ENCODE results near the gene FRY. TPM values are rescaled to one million over a fixed set of nuclear protein-coding genes. Genes with fewer than 3 reads are reported as not detected.

Gene FRY
- total and polyA plus RNA-seq, 11 donors: 21.6 to 237 (median 165) TPM

DNA sequence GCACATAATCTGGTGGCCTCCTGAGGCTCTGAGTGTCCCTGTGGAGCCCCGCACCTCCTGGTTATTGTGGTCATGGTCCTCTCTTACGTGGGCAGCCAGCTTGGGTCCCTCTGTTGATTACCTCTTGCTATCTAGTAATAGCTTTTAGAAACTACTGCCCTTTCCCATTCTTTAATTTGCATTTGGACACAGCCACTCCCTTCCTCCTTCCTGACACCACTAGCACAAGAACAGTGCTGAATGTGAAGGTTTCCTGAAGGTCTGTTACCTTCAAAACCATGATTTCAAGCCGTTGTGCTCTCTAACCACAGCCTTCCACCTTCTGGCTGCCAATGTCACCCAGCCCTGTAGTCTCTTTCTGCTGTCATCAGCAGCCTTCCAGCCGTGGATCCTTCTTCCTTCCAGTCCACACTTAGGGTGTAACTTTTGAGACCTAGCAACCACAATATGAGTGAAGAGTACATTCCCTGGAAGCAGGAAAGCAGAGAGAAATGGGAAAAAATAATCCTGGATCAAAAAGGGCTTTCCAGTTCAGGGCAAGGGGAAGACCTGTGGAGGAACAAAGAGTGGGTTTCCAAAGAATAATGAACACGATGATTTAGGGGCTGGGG is 130.9 kb downstream of the FRY start:
- Histone ChIP-seq H3K4me1 (peaks cover 0 to 80% (median 35%) of the 10 kb centered on the region in 12 donors), H3K4me3 (no peak overlapping the region), H3K27me3 (no peaks in the 10 kb centered on the region), H3K9me3 (no peaks in the 10 kb centered on the region), H3K36me3 (peaks cover 0 to 28% (median under 1%) of the 10 kb centered on the region in 9 donors), H3K27ac (peak overlapping the region in 10 of 12 donors; percentile 18 to 86 (median 66))
- intact Hi-C loops (cut with DNase I): loop anchor here in 2 of 10 donors (10.0 kb wide), 2 partner anchors 128 to 248 kb away; partner anchors contain the start of gene FRY (in 1 of the 2)
- 61 to 68% (median 65%) methylated on average over 5 of the region's 5 CpGs for WGBS, 4 donors
- DNase-seq (no peak), ATAC-seq (no peak)
- TF ChIP-seq POLR2A (IDR thresholded peaks at IDR 0.05) (no peak), CTCF (IDR thresholded peaks at IDR 0.05) (no peak)

GRCh38 chr13:32164622-32165268 is 133.2 kb downstream of the FRY start:
- intact Hi-C loops (cut with DNase I): loop anchor here in 3 of 10 donors (5.0 to 10.0 kb wide), 3 partner anchors 38 to 250 kb away; partner anchors contain the start of gene FRY (in 1 of the 3)
- H3K27me3 ChIP-seq: no peaks in the 10 kb centered on the region
- WGBS, 4 donors: 70 to 76% (median 74%) methylated on average over 4 of the region's 4 CpGs

DNA sequence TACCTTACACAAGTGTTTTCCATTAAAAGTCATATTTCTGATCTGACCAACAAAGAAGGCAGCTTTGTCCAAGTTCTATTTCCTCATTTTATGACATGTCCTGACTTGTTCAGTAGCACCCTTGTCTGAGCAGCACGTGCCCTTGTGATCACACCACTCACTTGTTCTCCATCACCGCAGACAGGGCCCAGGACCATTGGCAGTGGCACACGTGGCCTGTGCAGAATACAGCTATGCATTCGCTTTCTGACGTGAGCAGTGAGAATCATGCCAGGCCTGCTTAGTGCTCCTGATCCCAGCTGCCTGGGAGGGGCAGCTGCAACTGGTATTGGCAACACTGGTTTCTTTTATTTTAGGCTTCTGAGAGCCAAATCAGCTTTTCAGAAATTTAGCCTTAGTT is 134.2 kb downstream of the FRY start:
- ATAC-seq (peak; percentile 75 to 92 (median 88)), DNase-seq (peak; percentile 64 to 89 (median 74))
- H3K27me3 ChIP-seq: no peaks in the 10 kb centered on the region
- H3K4me1 ChIP-seq: peaks cover 0 to 79% (median 29%) of the 10 kb centered on the region in 12 donors
- H3K27ac ChIP-seq: peak overlapping the region in 11 of 12 donors; percentile 1 to 72 (median 58)
- H3K36me3 ChIP-seq: peaks cover 0 to 29% (median under 1%) of the 10 kb centered on the region in 9 donors
- no peak overlapping the region for H3K4me3 ChIP-seq
- WGBS, 4 donors: 46 to 65% (median 54%) methylated on average over 5 of the region's 5 CpGs
- TF ChIP-seq POLR2A (IDR thresholded peaks at IDR 0.05) (no peak), CTCF (IDR thresholded peaks at IDR 0.05) (no peak)
- intact Hi-C loops (cut with DNase I): loop anchor here in 3 of 10 donors (5.0 to 10.0 kb wide), 3 partner anchors 37 to 251 kb away; partner anchors contain the start of gene FRY (in 1 of the 3)
- no peaks in the 10 kb centered on the region for H3K9me3 ChIP-seq

More at GRCh38 chr13:32164622-32165268, 133.2 kb downstream of the FRY start:
- DNase-seq (peak in 1 of 5 donors; percentile 28), ATAC-seq (peak in 3 of 4 donors; percentile 21 to 51 (median 46))
- Histone ChIP-seq H3K27ac (peak overlapping the region in 11 of 12 donors; percentile 21 to 86 (median 63)), H3K4me3 (no peak overlapping the region), H3K9me3 (no peaks in the 10 kb centered on the region), H3K4me1 (peaks cover 0 to 83% (median 35%) of the 10 kb centered on the region in 12 donors), H3K36me3 (peaks cover 0 to 25% (median 0%) of the 10 kb centered on the region in 9 donors)
- peak; percentile 20 to 61 (median 37) for TF ChIP-seq CTCF (IDR thresholded peaks at IDR 0.05)
- no peak for TF ChIP-seq POLR2A (IDR thresholded peaks at IDR 0.05)

DNA sequence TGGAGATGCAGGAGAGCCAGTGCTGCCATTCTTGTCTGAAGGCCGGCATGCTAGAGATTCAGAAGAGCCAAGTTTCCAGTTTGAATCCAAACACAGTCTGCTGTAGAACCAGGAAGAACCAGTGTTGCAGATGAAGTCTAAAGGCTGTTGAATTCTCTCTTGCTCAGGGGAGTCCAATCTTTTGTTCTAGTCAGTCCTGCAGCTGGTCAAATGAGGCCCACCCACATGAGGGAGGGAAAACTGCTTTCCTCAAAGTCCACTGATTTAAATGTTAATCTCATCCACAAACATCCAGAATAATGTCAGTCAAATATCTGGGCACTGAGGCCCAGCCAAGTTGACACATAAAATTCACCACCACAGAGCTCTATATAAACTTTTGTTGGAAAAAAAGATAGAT is 136.6 kb downstream of the FRY start:
- DNase-seq (no peak), ATAC-seq (no peak)
- Histone ChIP-seq H3K27me3 (no peaks in the 10 kb centered on the region), H3K36me3 (peaks cover 0 to 32% (median 8%) of the 10 kb centered on the region in 9 donors), H3K9me3 (no peaks in the 10 kb centered on the region), H3K27ac (peak overlapping the region in 7 of 12 donors; percentile 33 to 74 (median 63)), H3K4me3 (no peak overlapping the region), H3K4me1 (peaks cover 0 to 61% (median 24%) of the 10 kb centered on the region in 12 donors)
- TF ChIP-seq POLR2A (IDR thresholded peaks at IDR 0.05) (no peak), CTCF (IDR thresholded peaks at IDR 0.05) (no peak)
- intact Hi-C loops (cut with DNase I): loop anchor here in 3 of 10 donors (5.0 to 10.0 kb wide), 3 partner anchors 34 to 253 kb away; partner anchors contain the start of gene FRY (in 1 of the 3)
- WGBS, 4 donors: 54 to 67% (median 57%) methylated on average over 1 of the region's 1 CpG

Measured in heart left ventricle (tissue), 16 donors.